ENCODE results near the gene NUDT3.

GRCh38 chr6:34274129-34274528, 118.3 kb downstream of the NUDT3 start:
- TF ChIP-seq CTCF (IDR thresholded peaks at IDR 0.05 in 2 of 3, conservative IDR thresholded peaks at IDR 0.05 in 1 of 3; ENCODE audit: borderline replicate concordance in 1 of 3, insufficient read depth in 1 of 3, low read depth in 2 of 3, low read length in 2 of 3) (no peak), EZH2 (IDR thresholded peaks at IDR 0.05) (no peak), MAX (IDR thresholded peaks at IDR 0.05) (no peak), POLR2AphosphoS5 (IDR thresholded peaks at IDR 0.05; ENCODE audit: low read depth, low read length) (no peak), SIN3A (IDR thresholded peaks at IDR 0.05; ENCODE audit: low read depth) (no peak), ZFX (IDR thresholded peaks at IDR 0.05) (no peak), CEBPB (IDR thresholded peaks at IDR 0.05; ENCODE audit: low read depth) (no peak), POLR2A (IDR thresholded peaks at IDR 0.05; ENCODE audit: borderline replicate concordance, extremely low read depth, insufficient read depth, insufficient read length) (no peak), EZH2phosphoT487 (IDR thresholded peaks at IDR 0.05; ENCODE audit: borderline replicate concordance) (no peak), SP1 (IDR thresholded peaks at IDR 0.05; ENCODE audit: low read depth) (no peak)

Data from HCT116 (cell line).